ENCODE data around the gene ABT1. TPM values are rescaled to one million over a fixed set of nuclear protein-coding genes. Genes with fewer than 3 reads are reported as not detected.

The ABT1 gene
- total RNA-seq, 1 experiment from 2014 or later = 26.7 TPM

- peak; percentile 52 for ATAC-seq
- H3K4me2 ChIP-seq (ENCODE audit: low read length) = peak overlapping the region; percentile 75
- RAD21 ChIA-PET (ENCODE audit: low non-redundant PET in 1 of 2, low total read pairs in 2 of 2, uncharacterized antibody in 2 of 2, unreplicated experiment in 2 of 2) = no interaction called here
- TF ChIP-seq YY1 (IDR thresholded peaks at IDR 0.05; ENCODE audit: extremely low read depth, insufficient replicate concordance, low read depth, low read length) (peak; percentile 23), ATF3 (IDR thresholded peaks at IDR 0.05) (peak; percentile 93), CBX3 (IDR thresholded peaks at IDR 0.05; ENCODE audit: low read depth) (peak; percentile 55), CEBPB (IDR thresholded peaks at IDR 0.05; ENCODE audit: low read depth) (no peak)
- peak; percentile 69 for DNase-seq (ENCODE audit: low read depth, low spot score)
- no peaks in the 10 kb centered on the region for H4K20me1 ChIP-seq (ENCODE audit: insufficient read depth)
- H3K9me2 ChIP-seq (ENCODE audit: insufficient read depth) = no peaks in the 10 kb centered on the region
- no peaks in the 10 kb centered on the region for H3K9me3 ChIP-seq (ENCODE audit: control insufficient read depth in 1 of 2, insufficient read depth in 1 of 2, low read depth in 1 of 2, low read length in 2 of 2)
- H3K27ac ChIP-seq (ENCODE audit: low read depth, low read length) = peak overlapping the region; percentile 53; the same call in 1 of the 2 replicates
- H3K9ac ChIP-seq (ENCODE audit: low read length) = peak overlapping the region; percentile 32; the same call in 1 of the 2 replicates
- H3K36me3 ChIP-seq (ENCODE audit: control insufficient read depth in 1 of 2, insufficient read depth in 2 of 2, low read length in 2 of 2) = no peaks in the 10 kb centered on the region
- CTCF ChIA-PET = interaction anchor here (0.8 kb wide), 1 partner anchor 43 kb away, joined by 4 read pairs; no protein-coding TSS in a partner anchor
- POLR2A ChIA-PET = interaction anchor here (0.6 to 2.4 kb wide), 6 partner anchors 15 to 1008 kb away, joined by 3 to 8 read pairs (median 6); a partner anchor contains a TSS
- H2AFZ ChIP-seq (ENCODE audit: low read depth, low read length, poor library complexity, severe bottlenecking) = peak overlapping the region; percentile 98
- H3K4me3 ChIP-seq (replicated peaks in 1 of 2; ENCODE audit: low read depth in 1 of 2, low read length in 2 of 2) = peak overlapping the region; percentile 36 to 50
- no peaks in the 10 kb centered on the region for H3K27me3 ChIP-seq (ENCODE audit: insufficient read depth, low read length)
- intact Hi-C loops (cut with micrococcal nuclease) = loop anchor here (2.0 to 5.0 kb wide), 3 partner anchors 14 to 241 kb away; partner anchors contain the start of gene HMGN4
- peaks cover 14 to 45% of the 10 kb centered on the region in 2 experiments for H3K4me1 ChIP-seq (ENCODE audit: control insufficient read depth in 1 of 2, insufficient read depth in 2 of 2, low read length in 2 of 2)
- no peaks in the 10 kb centered on the region for H3K79me2 ChIP-seq (ENCODE audit: insufficient read depth, low read length)
- BruUV-seq (replicated peaks) = no TSS peak
These were observed 43.5 kb upstream of the ABT1 start for GRCh38 chr6:26553264-26553634.

GRCh38 chr6:26553635-26554446 lies 42.9 kb upstream of the ABT1 start:
- Histone ChIP-seq H3K4me3 (replicated peaks in 1 of 2; ENCODE audit: low read depth in 1 of 2, low read length in 2 of 2) (peak overlapping the region; percentile 36 to 50), H3K9me3 (ENCODE audit: control insufficient read depth in 1 of 2, insufficient read depth in 1 of 2, low read depth in 1 of 2, low read length in 2 of 2) (no peaks in the 10 kb centered on the region), H3K79me2 (ENCODE audit: insufficient read depth, low read length) (no peaks in the 10 kb centered on the region), H3K4me2 (ENCODE audit: low read length) (peak overlapping the region; percentile 75), H3K27me3 (ENCODE audit: insufficient read depth, low read length) (no peaks in the 10 kb centered on the region), H4K20me1 (ENCODE audit: insufficient read depth) (no peaks in the 10 kb centered on the region), H3K36me3 (ENCODE audit: control insufficient read depth in 1 of 2, insufficient read depth in 2 of 2, low read length in 2 of 2) (no peaks in the 10 kb centered on the region), H3K9ac (ENCODE audit: low read length) (peak overlapping the region; percentile 32), H2AFZ (ENCODE audit: low read depth, low read length, poor library complexity, severe bottlenecking) (peak overlapping the region; percentile 73), H3K27ac (ENCODE audit: low read depth, low read length) (peak overlapping the region; percentile 53), H3K4me1 (ENCODE audit: control insufficient read depth in 1 of 2, insufficient read depth in 2 of 2, low read length in 2 of 2) (peaks cover 14 to 45% of the 10 kb centered on the region in 2 experiments), H3K9me2 (ENCODE audit: insufficient read depth) (no peaks in the 10 kb centered on the region)
- no TSS peak for BruUV-seq (replicated peaks)
- CTCF ChIA-PET = interaction anchor here (0.8 to 1.8 kb wide), 3 partner anchors 41 to 212 kb away, joined by 4 to 11 read pairs (median 7); no protein-coding TSS in a partner anchor
- RAD21 ChIA-PET (ENCODE audit: low non-redundant PET in 1 of 2, low total read pairs in 2 of 2, uncharacterized antibody in 2 of 2, unreplicated experiment in 2 of 2) = no interaction called here
- peak; percentile 58 for ATAC-seq
- intact Hi-C loops (cut with micrococcal nuclease) = loop anchor here (2.0 to 5.0 kb wide), 3 partner anchors 15 to 242 kb away; partner anchors contain the start of gene HMGN4
- POLR2A ChIA-PET = interaction anchor here (0.6 to 2.4 kb wide), 8 partner anchors 10 to 1008 kb away, joined by 3 to 8 read pairs (median 4); a partner anchor contains a TSS
- DNase-seq (ENCODE audit: low read depth, low spot score) = peak; percentile 81
- TF ChIP-seq ZFX (IDR thresholded peaks at IDR 0.05) (no peak), SIN3A (IDR thresholded peaks at IDR 0.05; ENCODE audit: low read depth) (0 out of 2 replicates have a peak, but pooled peaks have one; percentile 40), SRF (IDR thresholded peaks at IDR 0.05; ENCODE audit: low read depth) (no peak), MAX (IDR thresholded peaks at IDR 0.05) (0 out of 2 replicates have a peak, but pooled peaks have one; percentile 45), JUND (IDR thresholded peaks at IDR 0.05) (peak; percentile 19; the same call in 1 of the 2 replicates), REST (IDR thresholded peaks at IDR 0.05; ENCODE audit: low read depth) (no peak), POLR2A (IDR thresholded peaks at IDR 0.05; ENCODE audit: borderline replicate concordance, extremely low read depth, insufficient read depth, insufficient read length) (no peak), ATF3 (IDR thresholded peaks at IDR 0.05) (peak; percentile 98), EZH2 (IDR thresholded peaks at IDR 0.05) (no peak), RAD21 (IDR thresholded peaks at IDR 0.05; ENCODE audit: low read depth) (peak; percentile 9; the same call in 1 of the 2 replicates), ZNF274 (IDR thresholded peaks at IDR 0.05; ENCODE audit: low read depth, low read length) (no peak), TCF7L2 (IDR thresholded peaks at IDR 0.05; ENCODE audit: borderline replicate concordance, extremely low read depth, insufficient read depth, insufficient read length) (no peak)

All from HCT116 (cell line).